CD4-positive, alpha-beta T cell treated with Interleukin-15 for 4 hours (primary cell): ENCODE data around the gene DNAJC7.

ENCODE experiments used
- DNase-seq: peaks from one replicate; pipeline ENCODE4 v3.0.0-alpha.2; 2020; ENCODE audit warnings: low spot score

DNAJC7 gene

DNA sequence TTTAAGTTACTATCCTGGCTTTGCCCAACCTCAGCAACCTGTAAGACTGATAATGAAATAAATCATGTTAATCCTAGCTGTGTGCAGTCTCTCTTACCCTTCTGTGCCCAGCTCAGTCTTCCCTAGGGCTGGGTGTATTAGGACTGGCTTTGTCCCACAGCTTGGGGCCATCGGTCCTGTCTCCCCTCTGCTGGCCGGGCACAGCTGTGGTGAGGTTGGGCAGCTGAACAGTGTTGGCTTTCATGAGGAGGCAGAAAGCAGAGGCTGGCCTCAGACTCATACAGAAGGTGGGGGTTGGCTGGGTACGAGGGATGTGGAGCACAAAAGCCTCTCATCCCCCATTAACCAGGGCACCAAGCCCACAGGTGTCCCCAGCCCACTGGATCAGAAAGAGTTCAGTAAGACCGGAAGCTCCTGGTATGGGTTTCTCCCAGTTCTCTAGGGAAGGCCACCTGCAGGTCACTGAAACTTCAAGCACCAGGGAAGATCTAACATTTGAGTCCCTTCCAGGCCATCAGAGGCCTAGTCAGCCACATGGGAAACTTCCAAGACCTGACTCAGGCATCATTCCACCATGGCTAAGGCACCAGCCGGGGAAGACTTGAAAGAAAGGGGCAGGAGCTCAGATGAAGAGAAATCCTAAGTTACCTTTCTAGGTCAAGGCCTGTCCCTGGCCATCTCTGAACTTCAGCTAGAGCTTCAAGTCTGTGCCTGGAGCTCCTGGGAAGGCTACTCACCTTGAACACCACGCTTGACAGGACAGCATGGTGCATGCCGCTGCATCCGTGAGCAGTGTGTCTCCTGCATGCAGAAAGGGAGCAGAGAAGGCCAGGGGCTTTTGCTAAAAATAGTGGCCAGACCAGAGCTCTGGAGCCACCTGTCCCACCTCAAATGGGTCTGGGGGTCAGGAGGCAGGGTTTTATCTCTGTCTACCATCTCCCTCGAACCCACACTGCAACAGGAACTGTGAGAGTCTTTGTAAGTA lies 41.8 kb downstream of the DNAJC7 start:
- no peak for DNase-seq

DNA sequence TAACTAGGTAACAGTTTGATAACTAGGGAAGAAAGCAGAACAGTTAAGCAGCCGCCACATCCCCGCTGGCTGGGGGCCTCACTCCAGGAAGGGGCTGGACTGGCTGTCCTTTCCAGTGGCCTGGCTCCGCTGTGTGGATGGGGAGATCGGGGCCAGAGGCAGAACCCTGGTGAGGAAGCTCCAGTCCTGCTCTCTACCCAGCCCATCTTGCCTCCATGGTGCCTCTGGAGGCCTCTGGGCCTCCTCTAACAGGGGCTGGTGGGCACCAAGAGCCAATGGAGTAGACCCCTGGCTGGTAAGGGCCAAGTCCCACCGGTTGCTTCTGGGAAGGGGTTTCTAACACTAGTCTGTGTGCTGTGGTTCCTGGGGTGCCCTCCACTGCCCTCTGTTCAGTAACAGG lies 42.6 kb downstream of the DNAJC7 start:
- no peak for DNase-seq

DNA sequence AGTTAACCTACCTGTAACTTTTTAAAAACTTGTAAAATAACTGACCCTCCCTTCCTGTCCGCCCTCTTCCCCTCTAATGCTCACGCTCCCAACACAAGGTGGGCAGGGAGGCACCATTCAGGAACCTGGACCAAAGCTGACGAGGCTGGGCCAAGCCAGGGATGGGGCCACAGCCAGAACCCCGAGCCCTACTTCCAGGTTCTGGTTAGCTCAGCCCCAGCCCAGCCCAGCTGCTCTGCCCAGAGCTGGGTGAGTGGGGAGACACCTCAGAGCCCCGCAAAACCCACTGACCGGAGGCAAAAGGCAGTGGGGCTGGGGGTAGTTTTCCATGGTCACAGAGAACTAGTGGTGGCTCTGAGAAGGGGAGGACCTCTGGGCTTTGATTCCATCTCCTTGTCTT lies 43.2 kb downstream of the DNAJC7 start:
- no peak for DNase-seq

- no peak for DNase-seq
Observed at GRCh38 chr17:41973408-41973811, 43.8 kb downstream of the DNAJC7 start.

DNA sequence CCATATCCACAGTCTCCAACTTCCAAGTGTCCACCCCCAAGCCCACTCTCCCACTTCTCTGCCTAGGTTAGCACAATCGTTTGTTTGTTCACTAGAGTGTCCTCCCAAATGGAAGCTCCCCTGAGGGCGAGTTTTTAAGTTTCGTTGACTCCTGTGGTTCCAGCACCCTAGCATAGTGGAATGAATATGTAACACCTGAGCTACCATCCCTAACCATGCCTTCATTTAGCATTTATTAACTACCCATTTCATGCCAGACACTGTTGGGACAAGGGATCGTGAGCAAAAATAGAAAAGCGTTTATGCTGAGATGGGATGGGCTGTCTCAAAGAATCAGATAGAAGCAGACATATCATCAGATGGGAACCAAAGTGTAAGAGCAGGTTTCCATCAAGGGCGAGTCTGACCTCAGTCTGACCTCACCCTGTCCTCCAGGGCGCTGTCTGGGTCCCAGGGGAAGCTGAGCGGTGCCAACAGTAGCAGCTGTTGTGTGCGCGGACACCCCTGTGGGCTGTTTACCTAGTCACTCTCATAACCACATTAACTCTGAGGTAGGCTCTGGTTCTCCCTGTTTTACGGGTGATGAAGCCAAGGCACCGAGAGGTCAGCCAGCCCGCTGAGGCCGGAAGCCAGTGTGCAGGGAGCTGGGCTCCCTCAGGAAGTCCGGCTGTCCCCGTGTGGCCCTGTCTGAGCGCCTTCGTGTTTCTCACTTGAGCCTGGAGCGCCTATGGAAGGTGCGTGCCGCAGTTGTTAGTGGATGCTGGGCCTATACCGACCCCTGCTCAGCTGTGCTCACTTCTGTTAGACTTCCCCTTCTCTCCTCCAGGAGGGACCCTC lies 44.5 kb downstream of the DNAJC7 start:
- DNase-seq: no peak

DNA sequence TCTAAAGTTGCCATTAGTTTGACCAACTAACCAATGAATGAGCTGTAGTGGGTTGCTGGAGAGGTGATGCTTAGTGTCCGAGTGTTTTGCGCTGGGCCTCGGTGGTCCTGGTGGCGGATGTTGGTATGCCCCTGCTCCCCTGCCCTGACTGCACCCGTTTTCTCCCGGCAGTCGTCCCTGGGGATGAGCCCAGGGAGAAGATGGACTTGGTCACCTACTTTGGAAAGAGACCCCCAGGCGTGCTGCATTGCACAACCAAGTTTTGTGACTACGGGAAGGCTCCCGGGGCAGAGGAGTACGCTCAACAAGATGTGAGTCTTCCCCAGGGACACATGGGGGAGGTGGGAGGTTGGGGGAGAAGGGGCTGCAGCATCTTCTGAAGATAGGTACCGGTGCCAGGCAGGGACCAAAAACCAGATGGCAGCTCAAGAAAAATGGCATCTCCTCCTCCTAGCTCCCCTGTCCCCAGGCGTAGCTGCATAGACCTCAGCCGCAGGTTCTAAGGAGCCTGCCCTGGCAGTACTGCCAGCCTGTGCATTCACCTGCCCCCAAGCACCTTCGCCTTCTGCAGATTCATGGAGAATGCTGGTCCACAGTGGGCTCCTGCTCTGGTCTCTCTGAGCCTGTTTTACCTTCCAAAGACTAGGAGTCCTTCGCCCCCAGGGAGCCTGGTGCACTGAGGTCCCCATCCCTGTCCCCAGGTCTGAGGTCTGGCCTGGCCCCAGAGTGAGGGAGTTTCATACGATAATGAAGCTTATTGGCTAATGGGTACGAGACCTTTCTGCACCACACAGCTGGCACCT lies 45.3 kb downstream of the DNAJC7 start:
- DNase-seq: no peak

DNA sequence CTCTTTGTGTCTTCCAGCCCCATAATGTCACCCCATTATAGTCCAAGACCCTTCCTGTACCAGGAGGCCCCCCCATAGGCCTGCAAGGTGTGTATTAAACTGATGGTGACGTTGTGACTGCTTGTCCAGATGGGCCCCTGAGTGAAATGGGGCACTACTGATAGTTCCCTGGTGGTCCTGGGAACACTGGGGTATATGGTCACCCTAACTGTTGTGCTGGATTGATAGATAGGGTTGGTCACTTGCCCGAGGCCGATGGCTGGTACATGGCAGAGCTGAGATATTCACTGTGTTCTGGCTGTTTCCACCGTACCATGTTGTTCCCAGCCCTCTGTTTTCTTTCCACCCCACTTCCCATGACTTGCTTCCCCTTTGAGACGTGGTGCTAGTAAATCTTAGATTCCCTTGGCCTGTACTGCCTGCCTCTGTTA lies 46.3 kb downstream of the DNAJC7 start:
- no peak for DNase-seq

GRCh38 chr17:41968676-41969075 lies 48.6 kb downstream of the DNAJC7 start:
- DNase-seq: no peak

DNA sequence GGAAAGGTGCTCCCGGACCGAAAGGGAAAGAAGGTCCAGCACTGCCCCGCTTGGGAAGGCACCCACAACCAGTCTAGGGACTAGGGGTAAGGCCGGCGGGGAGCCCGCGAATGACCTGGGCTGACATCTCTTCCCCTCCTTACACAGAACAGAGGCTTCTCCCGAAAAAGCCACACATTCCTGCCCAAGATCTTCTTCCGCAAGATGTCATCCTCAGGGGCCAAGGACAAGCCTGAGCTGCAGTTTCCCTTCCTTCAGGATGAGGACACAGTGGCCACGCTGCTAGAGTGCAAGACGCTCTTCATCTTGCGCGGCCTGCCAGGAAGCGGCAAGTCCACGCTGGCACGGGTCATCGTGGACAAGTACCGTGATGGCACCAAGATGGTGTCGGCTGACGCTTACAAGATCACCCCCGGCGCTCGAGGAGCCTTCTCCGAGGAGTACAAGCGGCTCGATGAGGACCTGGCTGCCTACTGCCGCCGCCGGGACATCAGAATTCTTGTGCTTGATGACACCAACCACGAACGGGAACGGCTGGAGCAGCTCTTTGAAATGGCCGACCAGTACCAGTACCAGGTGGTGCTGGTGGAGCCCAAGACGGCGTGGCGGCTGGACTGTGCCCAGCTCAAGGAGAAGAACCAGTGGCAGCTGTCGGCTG lies 49.2 kb downstream of the DNAJC7 start:
- no peak for DNase-seq

GRCh38 chr17:41967141-41967920 lies 49.9 kb downstream of the DNAJC7 start:
- DNase-seq: peak; percentile 27

DNA sequence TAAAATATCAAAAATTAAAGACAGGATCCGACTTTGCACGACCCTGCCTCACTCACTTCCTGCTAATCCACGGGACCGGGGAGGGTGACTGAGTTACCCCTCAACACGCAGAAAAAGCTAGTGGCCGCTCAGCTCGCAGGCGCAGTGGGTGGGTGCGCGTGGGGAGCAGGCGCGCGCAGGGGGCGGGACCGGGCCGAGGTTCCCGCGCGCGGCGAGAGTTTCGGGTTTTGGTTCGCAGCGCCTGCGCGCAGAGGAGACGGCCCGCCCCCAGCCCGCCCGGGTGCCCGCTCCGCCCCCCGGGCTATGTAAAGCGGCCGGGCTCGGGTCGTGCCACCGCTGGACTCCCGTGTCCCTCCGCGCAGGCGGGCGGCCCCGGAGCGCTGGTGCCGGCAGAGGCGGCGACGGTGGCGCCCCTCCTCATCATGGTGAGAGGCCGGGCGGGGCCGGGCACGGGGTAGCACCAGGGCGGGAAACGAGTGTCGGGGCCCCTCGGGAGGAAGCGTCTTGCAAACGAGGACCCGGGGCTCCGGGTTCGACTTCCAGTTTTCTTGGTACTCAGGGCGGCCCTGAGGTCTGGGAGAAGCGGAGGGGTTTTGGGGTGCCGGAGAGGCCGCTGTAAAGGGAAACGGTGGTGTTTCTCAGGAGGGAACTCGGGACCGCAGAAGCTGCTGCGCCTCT lies 50.6 kb downstream of the DNAJC7 start, which contains the start of gene CNP:
Gene CNP (plus strand): TSS at position 333 of the 678 bp plus-strand sequence. CDS start 90 bp downstream, at position 423.
- DNase-seq: peak; percentile 89

- peak; percentile 67 for DNase-seq
Observed at GRCh38 chr17:41965694-41966462, 51.4 kb downstream of the DNAJC7 start.

- peak; percentile 71 for DNase-seq
Observed at GRCh38 chr17:41962768-41963434, 54.3 kb downstream of the DNAJC7 start.

- DNase-seq: no peak
Observed at GRCh38 chr17:41962111-41962510, 55.1 kb downstream of the DNAJC7 start.

- DNase-seq: no peak
Observed at GRCh38 chr17:41959336-41960095, 57.7 kb downstream of the DNAJC7 start.

DNA sequence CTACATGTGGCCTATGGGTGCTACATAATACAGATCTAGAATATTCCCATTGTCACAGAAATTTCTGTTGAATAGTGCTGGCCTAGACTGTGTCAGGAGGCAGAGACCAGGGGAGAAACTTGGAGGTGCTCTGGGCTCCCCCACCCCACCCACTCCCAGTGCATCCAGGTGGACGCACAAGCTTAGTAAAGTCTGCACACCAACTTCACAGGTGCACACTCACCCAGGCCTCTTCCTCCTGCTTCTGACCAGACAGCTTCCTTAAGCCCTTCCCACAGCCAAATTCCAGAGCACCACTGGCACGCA lies 58.3 kb downstream of the DNAJC7 start:
- DNase-seq: no peak

DNA sequence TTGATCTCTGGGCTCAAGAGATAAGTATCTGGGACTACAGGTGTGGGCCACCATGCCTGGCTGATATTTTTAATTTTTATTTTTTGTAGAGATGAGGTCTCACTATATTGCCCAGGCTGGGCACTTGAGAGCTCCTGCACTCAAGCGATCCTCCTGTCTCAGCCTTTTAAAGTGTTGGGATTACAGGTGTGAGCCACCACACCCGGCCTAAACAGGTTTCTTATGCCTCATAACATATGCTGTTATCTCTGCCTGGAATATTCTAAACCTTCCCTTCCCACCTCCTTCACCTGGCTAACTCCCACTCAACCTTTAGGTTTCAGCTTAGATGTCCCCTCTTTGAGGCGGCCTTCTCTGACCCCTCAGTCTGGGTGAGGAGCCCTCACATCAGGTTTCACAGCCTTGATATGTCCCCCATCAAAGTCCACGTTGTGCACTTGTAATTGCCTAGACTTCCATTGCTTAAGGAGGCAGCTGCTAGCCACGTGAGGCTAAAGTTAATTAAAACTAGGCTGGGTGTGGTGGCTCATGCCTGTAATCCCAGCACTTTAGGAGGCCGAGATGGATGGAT lies 59.3 kb downstream of the DNAJC7 start:
- no peak for DNase-seq
